SU-DHL-6 (cell line): ENCODE measurements around the gene RIIAD1.

Experiments used
- EZH2phosphoT487 ChIP-seq: fragments of 200-600 bp; sonication (generic), shearing (Covaris generic); conservative IDR thresholded peaks from 2 replicates; pipeline ENCODE4 v1.6.1; 2018; ENCODE audit warnings: mild to moderate bottlenecking, antibody characterized with exemption, low read length, moderate library complexity, mixed read lengths
- TF ChIP-seq, protein P1 (sequence below): fragments of 200-600 bp; sonication (generic); IDR thresholded peaks from one replicate; pipeline ENCODE4 v1.5.1; 2017; ENCODE audit warnings: antibody characterized with exemption, mild to moderate bottlenecking, low read length, moderate library complexity; ENCODE audit not compliant: insufficient read depth, poor library complexity, severe bottlenecking

DNA sequence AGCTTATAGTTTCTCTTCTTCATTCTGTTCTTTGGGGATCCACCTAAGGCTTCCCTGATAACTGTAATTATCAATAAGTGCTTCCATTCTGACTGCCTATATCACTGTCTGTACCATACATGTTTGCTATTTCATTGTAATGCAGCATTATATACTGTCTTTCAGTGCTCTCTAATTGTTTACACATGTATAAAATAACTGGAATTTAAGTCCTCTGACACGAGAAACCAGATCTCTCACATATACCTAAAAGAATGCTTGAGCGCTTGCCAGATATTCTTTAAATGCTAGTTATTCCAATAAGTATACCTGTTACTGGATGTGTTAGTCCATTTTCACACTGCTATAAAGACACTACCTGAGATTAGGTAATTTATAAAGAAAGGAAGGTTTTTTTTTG lies 39.4 kb upstream of the RIIAD1 start:
- TF ChIP-seq, protein P1, sequence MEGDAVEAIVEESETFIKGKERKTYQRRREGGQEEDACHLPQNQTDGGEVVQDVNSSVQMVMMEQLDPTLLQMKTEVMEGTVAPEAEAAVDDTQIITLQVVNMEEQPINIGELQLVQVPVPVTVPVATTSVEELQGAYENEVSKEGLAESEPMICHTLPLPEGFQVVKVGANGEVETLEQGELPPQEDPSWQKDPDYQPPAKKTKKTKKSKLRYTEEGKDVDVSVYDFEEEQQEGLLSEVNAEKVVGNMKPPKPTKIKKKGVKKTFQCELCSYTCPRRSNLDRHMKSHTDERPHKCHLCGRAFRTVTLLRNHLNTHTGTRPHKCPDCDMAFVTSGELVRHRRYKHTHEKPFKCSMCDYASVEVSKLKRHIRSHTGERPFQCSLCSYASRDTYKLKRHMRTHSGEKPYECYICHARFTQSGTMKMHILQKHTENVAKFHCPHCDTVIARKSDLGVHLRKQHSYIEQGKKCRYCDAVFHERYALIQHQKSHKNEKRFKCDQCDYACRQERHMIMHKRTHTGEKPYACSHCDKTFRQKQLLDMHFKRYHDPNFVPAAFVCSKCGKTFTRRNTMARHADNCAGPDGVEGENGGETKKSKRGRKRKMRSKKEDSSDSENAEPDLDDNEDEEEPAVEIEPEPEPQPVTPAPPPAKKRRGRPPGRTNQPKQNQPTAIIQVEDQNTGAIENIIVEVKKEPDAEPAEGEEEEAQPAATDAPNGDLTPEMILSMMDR = no peak
- TF ChIP-seq EZH2phosphoT487 = no peak
